ENCODE measurements around the gene MTCL1. TPM values are rescaled to one million over a fixed set of nuclear protein-coding genes. Genes with fewer than 3 reads are reported as not detected.

Gene MTCL1
- total RNA-seq, 1 experiment from 2014 or later = 55.4 TPM

Other genes starting within 250 kb of the MTCL1 start
- 35.9 and 39.9 TPM in 2 replicates for gene RAB12, start 96.1 kb upstream of the MTCL1 start, total RNA-seq (2014; rRNA removed; shearing (Covaris generic); ENCODE audit: low replicate concordance)